Measurements from ENCODE around the gene NR5A2.

Gene NR5A2

DNA sequence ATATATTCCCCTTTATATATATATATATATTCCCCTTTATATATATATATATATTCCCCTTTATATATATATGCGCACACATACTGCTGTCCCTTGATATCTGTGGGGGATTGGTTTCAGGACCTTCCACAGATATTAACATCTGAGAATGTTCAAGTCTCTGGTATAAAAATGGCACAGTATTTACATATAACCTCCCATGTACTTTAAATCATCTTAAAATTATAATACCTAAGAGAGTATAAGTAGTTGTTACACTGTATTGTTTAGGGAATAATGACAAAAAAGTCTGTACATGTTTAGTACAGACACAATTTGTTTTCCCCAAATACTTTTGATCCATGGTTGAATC, 45.8 kb downstream of the NR5A2 start:
- DNase-seq (ENCODE audit: low spot score) = no peak

DNA sequence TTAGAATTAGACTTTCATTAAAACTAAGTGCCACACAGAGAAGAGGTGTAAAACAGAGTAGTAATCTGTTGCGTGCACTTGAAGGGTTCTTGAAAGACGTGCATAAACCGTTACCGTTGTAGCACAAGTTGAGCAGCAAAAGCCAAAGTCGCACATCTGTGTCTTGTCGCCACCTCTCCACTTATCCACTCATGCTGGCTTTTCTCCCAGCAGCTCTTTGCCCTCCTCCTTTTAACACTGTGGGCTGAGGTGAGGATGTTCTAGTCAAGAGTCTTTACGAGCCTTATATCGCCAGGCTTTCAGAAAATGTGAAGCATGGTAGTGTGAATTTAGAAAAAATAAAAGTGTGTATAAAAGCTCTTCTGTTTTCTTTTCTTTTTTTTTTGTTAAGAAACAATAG, 48.0 kb downstream of the NR5A2 start:
- no peak for DNase-seq (ENCODE audit: low spot score)

DNA sequence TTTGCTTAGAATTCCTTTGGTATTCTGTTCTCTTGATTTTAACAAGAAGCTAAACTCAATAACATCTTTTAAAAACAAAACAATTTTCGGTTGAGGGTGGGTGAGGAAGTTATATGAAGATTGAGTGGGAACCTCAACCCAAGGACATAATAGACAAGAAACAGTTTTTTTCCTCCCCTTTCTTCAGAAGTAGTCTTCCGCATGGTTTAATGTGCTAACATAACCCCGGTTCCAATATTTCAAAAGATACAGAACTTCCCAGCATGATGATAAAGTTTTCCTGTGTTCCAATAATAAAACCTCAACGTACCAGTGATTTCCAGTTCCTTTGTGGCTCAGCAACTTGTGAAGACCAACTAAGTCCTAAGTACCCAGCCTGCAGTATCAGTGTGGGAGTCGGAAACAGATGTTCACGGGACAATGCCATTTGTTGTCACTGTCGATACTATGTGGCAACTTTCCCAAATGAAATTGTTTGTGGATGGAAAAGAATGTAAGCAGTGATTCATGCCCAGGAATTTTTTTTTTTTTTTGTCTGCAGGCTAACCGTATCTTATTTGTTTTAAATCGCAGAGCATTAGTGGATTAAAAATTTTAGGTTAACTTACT, 48.5 kb downstream of the NR5A2 start:
- DNase-seq (ENCODE audit: low spot score) = peak; percentile 16

- DNase-seq (ENCODE audit: low spot score) = no peak
Measured at GRCh38 chr1:200079232-200079940, 51.9 kb downstream of the NR5A2 start.

GRCh38 chr1:200081151-200081968, 53.9 kb downstream of the NR5A2 start:
- no peak for DNase-seq (ENCODE audit: low spot score)

GRCh38 chr1:200081969-200082245, 54.4 kb downstream of the NR5A2 start:
- DNase-seq (ENCODE audit: low spot score) = no peak

- DNase-seq (ENCODE audit: low spot score) = no peak
Measured at GRCh38 chr1:200082329-200082728, 54.8 kb downstream of the NR5A2 start.

DNA sequence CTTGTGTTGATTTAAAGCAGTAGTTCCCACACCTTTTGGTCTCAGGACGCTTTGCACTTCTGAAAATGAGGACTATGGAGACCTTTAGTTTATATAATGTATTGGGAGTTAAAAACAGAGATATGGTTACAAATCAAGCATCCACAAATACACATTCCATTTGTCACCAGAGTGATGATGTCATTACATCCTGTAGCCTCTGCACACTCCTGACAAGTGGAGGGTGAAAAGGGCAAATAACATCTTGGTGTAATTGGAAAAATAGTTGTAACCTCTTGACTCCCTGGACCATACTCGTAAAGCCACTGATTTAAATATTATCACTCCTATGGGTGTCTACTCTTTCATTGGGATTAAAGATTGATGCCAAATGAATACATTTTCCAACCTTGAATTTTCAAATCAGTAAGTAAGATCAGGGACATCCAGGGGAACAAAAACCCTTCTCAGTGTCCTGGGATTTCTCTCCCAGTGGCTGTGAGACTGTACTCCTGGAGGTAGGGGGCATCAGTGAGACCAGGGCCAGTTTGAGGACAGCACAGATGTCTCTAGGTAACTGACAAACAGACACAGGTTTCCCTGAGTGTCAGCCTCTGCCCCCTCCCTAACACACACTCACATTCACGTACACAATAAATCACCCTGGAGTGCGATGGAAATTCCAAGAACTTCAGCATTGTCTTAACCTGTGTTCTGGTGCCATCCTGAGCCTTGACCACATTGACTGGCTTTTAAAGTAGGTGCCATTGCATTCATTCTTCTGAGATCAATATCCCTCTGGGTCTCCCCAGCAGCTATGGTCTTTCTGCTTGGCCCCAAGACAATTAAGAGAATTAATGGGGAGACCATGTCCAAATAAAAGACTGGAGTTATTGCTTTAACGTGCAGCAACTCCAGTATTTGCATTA, 63.0 kb downstream of the NR5A2 start:
- no peak for DNase-seq (ENCODE audit: low spot score)

DNA sequence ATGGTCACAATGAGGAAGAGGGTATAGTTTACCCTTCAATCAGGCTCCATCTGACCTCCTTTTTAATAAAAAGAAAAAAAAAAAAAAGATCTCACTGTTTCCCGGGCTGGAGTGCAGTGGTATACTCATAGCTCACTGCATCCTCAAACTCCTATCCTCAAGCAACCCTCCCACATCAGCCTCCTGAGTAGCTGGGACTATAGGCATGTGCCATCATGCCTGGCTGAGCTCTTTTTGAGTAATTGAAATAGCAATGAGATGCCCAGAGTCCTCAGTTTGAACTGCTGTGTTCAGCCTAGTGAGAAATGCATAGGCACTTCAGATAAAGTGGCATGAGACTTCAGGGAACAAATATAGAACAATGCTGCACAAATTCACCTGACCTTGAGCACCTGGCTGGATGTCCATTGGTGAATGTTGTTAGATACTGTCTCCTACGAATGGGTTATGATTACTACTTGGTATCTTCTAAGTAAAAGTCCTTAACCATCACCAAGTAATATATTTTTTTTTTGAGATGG, 67.6 kb downstream of the NR5A2 start:
- no peak for DNase-seq (ENCODE audit: low spot score)

DNA sequence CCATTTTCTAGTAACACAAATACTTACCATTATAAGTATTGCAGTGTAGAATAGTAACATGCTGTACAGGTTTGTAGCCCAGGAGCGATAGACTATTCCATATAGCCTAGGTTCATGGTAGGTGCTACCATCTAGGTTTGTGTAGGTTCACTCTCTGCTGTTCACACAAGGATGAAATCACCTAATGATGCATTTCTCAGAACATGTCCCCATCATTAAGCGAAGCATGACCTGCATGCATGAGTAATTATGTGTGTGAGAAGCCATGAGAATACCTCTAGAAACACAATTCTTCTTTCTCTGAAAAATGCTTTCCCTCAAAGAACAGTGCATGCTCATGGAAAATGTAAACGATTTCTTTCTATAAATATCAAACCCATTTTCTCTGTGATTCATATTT, 69.3 kb downstream of the NR5A2 start:
- no peak for DNase-seq (ENCODE audit: low spot score)

DNA sequence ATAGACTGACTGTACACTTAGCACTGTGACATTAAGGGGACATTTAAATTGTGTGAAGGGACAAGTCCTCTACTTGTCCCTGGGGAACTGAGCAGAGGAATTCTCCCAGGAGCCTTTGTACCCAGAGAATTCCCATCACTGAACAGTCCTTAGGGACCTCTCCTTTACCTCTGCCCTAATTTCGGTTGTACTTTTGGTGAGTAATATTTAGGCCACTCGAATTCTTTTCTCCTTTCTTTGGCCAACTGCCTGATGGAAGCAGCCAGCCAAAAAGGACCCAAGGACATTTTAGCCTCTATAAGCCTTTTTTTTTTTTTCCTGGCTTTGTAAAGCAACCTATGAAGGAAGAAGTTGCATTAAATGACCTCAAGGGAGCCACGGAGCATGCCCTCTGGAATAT, 71.5 kb downstream of the NR5A2 start:
- DNase-seq (ENCODE audit: low spot score) = no peak

DNA sequence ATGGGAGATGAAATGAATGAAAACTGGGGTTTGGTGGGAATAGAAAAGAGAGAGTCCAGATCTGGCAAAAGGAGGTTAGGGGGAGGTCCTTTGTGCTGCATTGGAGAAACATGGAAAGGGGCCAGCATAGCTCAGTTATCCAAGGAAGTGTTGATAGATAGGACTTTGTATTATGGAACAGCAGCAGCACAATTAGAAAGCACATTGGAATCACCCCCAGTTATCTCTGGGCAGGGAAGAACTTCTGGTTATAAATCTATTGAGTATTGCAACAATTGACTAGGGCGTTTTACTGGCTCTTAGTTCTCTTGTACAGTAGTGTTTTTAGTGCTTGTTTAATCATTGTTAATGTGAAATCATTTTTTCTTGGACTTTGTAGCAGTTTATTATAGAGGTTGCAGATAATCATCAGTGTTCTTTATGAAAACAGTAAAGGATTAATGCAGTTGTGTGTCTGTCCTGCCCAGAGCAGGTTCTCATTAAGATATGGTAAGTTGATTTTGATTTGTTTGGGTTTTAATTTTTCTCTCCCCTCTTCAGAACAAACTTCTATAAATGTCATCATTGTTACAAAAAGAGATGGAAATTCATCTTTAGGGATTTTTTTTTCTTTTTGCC, 76.6 kb downstream of the NR5A2 start:
- DNase-seq (ENCODE audit: low spot score) = no peak

DNA sequence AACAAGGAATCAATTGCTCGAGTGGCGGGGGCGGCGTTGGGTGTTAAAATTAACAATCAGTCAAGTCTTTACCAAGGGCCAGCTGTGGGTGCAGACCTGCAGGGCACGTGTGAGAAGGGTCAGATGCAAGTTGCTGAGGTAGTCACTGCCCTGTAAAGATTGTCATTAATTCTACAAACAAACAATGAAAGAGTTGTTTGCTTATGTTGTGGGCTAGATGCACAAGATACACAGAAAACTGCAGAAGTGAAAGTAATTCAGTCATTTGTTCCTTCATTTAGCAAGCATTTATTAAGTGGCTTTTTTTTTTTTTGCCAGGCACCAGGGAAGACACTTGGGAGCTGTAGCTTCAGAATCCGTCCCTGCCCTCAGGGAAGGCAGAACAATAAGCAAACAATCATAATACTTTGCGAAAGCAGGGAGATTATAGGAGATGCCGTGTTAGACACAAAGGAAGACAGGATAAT, 79.5 kb downstream of the NR5A2 start:
- no peak for DNase-seq (ENCODE audit: low spot score)

- DNase-seq (ENCODE audit: low spot score) = no peak
Measured at GRCh38 chr1:200108659-200109058, 81.1 kb downstream of the NR5A2 start.

DNA sequence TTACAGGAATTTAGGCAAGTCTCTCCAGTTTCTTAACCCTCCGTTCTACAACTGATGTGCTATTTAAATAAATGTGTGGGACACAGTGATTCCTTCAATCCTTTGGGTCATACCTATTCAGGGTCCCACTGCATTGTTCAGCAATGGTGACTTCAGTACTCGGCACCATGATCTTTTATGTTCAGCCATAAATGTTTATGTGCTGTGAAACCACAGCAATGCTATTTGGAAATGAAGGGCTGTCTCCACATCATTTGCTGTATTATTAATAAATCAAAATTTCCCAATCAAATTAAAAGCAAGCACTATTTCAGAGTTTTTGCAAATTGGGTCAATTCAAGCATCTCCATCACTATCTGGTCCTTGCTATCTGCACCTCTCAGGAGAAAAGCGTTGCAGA, 84.8 kb downstream of the NR5A2 start:
- no peak for DNase-seq (ENCODE audit: low spot score)

DNA sequence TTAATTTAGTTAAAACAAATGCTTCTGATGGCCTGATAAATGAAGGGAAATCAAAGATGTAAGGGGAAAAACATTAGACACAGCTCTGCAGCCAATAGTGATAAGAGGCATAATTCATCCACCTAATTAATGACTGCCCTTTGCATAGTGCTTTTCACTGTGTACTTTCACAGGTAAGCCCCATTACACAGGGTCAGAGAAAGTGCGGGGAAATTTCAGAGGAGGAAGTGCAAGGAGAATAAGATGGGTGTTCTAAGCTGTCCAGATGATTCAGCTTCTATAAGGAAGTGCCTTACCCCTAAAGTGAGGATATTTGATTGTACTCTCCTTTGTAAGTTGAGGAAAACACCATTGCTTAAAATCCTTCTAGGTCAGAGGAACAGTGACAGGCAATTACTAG, 88.0 kb downstream of the NR5A2 start:
- DNase-seq (ENCODE audit: low spot score) = no peak

GRCh38 chr1:200116324-200116723, 88.8 kb downstream of the NR5A2 start:
- no peak for DNase-seq (ENCODE audit: low spot score)

DNA sequence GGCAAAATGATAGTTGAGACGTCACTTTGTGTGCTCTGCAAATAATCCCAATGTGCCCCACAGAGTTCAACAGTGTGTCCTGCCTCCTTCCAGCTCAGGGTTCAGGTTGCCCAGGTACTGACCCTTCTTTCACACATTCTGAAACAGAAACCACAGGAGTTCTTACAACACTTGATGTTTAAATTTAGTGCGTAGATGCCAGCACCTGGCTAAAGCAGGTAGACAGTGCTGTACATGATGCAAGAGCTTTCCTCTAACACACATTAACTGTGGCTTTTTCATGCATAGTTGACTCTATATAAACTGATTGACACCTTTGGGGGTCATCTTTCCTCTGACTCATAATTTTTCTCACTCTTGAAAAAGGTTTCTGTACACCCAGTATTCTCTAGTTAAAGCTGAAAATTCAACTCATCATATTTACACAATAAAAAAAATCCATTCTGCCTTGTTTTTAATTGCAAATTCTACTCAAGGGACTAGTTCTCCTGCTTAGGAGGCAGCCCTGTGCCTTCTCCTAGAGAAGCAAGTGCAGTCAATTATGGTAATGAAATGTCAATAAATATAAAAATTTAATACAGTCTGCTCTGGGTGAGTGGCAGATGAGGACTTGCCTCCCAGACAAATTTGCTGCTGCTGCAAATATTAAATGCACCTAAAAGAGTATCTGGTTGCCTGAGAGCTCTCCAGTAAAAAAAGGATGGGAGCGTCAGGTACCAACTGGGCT, 91.4 kb downstream of the NR5A2 start:
- DNase-seq (ENCODE audit: low spot score) = no peak

- DNase-seq (ENCODE audit: low spot score) = no peak
Measured at GRCh38 chr1:200121421-200121820, 93.9 kb downstream of the NR5A2 start.

DNA sequence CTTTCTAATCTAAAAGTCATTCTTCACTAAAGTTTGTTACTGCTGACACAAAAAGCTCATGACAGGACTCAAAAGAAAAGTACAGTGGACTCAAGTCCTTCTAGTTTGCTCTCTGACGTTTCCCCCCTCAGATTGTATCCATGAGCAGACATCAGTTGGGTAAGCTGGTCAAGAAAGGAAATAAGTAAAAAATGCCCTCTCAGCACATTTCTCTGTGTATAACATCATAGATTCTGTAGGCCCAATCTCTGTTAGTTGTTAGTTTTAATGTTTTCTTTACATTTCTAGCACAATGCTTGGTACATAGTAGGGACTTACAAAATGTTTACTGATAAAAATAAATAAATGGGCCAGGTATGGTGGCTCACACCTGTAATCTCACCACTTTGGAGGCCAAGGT, 96.8 kb downstream of the NR5A2 start:
- DNase-seq (ENCODE audit: low spot score) = no peak

- DNase-seq (ENCODE audit: low spot score) = no peak
Measured at GRCh38 chr1:200128081-200128480, 100.6 kb downstream of the NR5A2 start.
